Ovary (tissue), 3 donors: ENCODE measurements around the gene PRODH.
"Not testable (repeated sequence)": the region's sequence is repeated elsewhere in the genome, so short reads cannot be mapped to it uniquely, and the experiment has no call there.

Experiments used
- EP300 ChIP-seq: sonication (generic); formaldehyde crosslinking; IDR thresholded peaks from one replicate; pipeline ENCODE4 v1.6.1; 2017; ENCODE audit warnings: antibody characterized with exemption
- POLR2A ChIP-seq: fragments of 450-650 bp; IDR thresholded peaks from one replicate; pipeline ENCODE4 v1.6.1; 2017; ENCODE audit warnings: antibody characterized with exemption, mild to moderate bottlenecking, moderate library complexity
- TF ChIP-seq, protein P1 (sequence below), 3 donors: fragments of 450-650 bp in 2 of 3; fragments of 200-600 bp in 1 of 3; IDR thresholded peaks; one replicate each; pipeline versions ENCODE4 v1.5.1 to v1.8.0; 2016 to 2022; ENCODE audit warnings: antibody characterized with exemption in 3 of 3, mild to moderate bottlenecking in 1 of 3
- donor health status: DM: no; HTN: no; CAD: no.

DNA sequence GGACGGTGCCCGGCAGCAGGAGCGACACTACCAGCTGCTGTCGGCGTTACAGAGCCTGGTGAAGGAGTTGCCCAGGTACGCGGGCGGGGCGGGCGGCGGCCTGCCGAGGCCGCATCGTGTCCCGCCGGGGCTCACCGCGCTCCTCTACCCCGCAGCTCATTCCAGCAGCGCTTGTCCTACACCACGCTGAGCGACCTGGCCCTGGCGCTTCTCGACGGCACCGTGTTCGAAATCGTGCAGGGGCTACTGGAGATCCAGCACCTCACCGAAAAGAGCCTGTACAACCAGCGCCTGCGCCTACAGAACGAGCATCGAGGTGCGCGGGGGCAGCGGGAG lies 29.7 kb downstream of the PRODH start:
- not testable (repeated sequence) for TF ChIP-seq POLR2A, EP300
- TF ChIP-seq, protein P1, sequence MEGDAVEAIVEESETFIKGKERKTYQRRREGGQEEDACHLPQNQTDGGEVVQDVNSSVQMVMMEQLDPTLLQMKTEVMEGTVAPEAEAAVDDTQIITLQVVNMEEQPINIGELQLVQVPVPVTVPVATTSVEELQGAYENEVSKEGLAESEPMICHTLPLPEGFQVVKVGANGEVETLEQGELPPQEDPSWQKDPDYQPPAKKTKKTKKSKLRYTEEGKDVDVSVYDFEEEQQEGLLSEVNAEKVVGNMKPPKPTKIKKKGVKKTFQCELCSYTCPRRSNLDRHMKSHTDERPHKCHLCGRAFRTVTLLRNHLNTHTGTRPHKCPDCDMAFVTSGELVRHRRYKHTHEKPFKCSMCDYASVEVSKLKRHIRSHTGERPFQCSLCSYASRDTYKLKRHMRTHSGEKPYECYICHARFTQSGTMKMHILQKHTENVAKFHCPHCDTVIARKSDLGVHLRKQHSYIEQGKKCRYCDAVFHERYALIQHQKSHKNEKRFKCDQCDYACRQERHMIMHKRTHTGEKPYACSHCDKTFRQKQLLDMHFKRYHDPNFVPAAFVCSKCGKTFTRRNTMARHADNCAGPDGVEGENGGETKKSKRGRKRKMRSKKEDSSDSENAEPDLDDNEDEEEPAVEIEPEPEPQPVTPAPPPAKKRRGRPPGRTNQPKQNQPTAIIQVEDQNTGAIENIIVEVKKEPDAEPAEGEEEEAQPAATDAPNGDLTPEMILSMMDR (IDR thresholded peaks at IDR 0.05): not testable (repeated sequence)
